Loucy (cell line): ENCODE measurements around the gene RILPL1.

Experiments
- EZH2phosphoT487 ChIP-seq: fragments of 200-600 bp; IDR thresholded peaks from 2 replicates; pipeline ENCODE4 v1.6.1; 2018; ENCODE audit warnings: antibody characterized with exemption, mild to moderate bottlenecking, moderate library complexity, borderline replicate concordance
- TF ChIP-seq, protein P1 (sequence below): fragments of 200-600 bp; sonication (generic); conservative IDR thresholded peaks from 2 replicates; pipeline ENCODE4 v1.5.1; 2014; ENCODE audit warnings: mild to moderate bottlenecking, antibody characterized with exemption, low read length

DNA sequence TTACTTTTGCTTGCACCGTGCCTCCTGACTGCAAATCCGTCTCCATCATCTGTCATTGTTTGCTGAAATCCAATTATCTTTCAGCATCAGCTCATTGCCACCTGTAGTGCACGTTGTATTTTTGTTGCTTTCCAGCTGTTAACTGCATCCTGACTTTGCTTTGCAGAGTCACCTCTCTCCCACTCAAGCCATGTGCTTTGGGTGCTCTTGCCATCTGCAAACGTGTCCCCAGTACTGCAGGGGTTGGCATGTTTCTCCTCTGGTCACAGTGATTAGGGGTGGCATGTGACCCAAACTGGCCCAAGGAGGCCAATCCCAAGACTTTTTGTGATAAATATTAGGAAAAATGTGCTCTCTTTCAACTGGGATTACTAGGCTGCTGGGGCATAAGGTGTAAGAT lies 40.4 kb upstream of the RILPL1 start:
- TF ChIP-seq, protein P1, sequence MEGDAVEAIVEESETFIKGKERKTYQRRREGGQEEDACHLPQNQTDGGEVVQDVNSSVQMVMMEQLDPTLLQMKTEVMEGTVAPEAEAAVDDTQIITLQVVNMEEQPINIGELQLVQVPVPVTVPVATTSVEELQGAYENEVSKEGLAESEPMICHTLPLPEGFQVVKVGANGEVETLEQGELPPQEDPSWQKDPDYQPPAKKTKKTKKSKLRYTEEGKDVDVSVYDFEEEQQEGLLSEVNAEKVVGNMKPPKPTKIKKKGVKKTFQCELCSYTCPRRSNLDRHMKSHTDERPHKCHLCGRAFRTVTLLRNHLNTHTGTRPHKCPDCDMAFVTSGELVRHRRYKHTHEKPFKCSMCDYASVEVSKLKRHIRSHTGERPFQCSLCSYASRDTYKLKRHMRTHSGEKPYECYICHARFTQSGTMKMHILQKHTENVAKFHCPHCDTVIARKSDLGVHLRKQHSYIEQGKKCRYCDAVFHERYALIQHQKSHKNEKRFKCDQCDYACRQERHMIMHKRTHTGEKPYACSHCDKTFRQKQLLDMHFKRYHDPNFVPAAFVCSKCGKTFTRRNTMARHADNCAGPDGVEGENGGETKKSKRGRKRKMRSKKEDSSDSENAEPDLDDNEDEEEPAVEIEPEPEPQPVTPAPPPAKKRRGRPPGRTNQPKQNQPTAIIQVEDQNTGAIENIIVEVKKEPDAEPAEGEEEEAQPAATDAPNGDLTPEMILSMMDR, result no peak
- TF ChIP-seq EZH2phosphoT487, result no peak
